Choroid plexus epithelial cell (primary cell): ENCODE results near the gene ZFHX3.

Source experiments
- DNase-seq: peaks from one replicate; pipeline ENCODE4 v3.0.0-alpha.2; 2010; ENCODE audit warnings: low read depth
- H3K4me3 ChIP-seq: 2 replicates; pipeline ENCODE4 v1.5.1; 2011; ENCODE audit warnings: low read depth, mild to moderate bottlenecking, control low read depth, low read length, moderate library complexity
- CTCF ChIP-seq: conservative IDR thresholded peaks from 2 replicates; pipeline ENCODE4 v1.5.1; 2011; ENCODE audit warnings: low read depth, mild to moderate bottlenecking, control low read depth, inconsistent platforms, low read length, moderate library complexity

Gene ZFHX3

GRCh38 chr16:72913551-72913950 is 134.4 kb downstream of the ZFHX3 start:
- H3K4me3 ChIP-seq: no peak overlapping the region
- TF ChIP-seq CTCF: no peak
- DNase-seq: no peak

- DNase-seq: no peak
- H3K4me3 ChIP-seq: no peak overlapping the region
- TF ChIP-seq CTCF: no peak
Observed at GRCh38 chr16:72911971-72912370, 136.0 kb downstream of the ZFHX3 start.

GRCh38 chr16:72910875-72911274 is 137.1 kb downstream of the ZFHX3 start:
- H3K4me3 ChIP-seq: no peak overlapping the region
- no peak for DNase-seq
- TF ChIP-seq CTCF: no peak

DNA sequence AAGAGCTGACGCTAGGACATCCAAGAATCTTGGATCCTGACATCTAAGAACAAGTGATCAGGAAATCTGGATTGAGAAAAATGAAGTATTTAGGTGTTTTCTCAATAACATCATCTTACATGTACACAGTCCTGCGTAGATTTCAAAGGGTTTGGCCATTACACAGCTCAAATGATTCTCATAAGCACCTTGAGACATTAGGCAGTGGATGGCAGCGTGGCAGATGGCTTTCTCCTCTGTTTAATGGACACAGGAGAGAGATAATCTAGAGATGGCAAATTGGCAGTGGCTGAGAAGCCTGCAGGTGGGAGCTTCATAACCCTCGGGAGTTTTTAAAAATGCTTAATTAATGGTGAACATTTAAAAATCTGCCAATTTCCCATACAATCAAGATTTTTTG is 137.5 kb downstream of the ZFHX3 start:
- DNase-seq: no peak
- no peak for TF ChIP-seq CTCF
- no peak overlapping the region for H3K4me3 ChIP-seq

DNA sequence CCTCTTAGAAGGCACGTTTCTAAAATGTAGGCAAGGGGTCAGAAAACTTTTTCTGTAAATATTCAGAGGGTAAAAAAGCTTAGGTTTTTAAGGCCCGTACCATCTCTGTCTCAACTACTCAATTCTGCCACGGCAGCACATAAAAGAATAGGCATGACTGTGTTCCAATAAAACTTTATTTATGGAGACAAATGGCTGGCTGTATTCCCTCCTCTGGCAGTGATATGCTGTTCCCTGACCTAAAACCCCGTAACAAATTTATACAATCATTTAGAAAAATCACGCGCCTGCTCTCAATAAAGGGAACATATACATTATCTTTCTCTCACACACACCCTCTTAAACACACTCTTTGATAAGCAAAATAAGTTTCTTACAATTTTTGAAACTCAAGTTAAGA is 138.7 kb downstream of the ZFHX3 start:
- H3K4me3 ChIP-seq: no peak overlapping the region
- TF ChIP-seq CTCF: no peak
- no peak for DNase-seq

DNA sequence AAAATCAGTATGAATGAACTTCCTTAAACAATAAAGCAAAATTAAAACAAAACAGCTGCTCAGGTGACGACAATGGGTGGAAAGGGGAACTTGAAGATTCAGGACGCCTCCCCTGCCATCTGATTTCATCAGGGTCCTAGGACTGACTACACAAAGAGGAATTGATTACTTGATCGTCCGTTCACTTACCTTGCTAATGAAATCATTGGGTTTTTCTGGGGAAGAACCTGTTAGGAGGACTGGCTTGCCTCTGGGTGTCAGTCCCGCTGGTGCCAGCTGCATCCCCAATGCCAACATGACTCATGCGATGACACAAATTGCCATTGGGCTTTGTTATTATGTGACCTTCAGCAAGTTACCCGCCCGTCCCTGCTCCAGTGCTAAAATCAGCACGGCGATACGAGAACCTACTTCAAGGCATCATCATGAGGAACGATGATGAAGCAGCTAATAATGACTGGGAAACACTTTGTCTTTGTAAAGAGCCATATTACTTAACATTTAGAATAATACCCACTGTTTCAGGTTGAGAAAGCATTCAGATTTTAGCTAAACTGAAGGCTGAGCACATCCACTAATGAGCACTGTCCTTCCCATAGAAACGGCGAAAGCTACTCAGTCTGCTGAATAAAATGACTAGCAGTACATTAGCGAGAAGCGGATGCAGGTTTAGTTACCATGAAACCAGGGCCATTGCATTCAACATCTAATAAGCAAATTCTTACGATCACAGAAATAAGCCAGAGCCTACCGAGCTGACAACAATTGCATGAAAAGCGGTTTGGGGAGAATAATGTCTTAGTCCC is 139.4 kb downstream of the ZFHX3 start:
- H3K4me3 ChIP-seq: no peak overlapping the region
- no peak for DNase-seq
- TF ChIP-seq CTCF: no peak

DNA sequence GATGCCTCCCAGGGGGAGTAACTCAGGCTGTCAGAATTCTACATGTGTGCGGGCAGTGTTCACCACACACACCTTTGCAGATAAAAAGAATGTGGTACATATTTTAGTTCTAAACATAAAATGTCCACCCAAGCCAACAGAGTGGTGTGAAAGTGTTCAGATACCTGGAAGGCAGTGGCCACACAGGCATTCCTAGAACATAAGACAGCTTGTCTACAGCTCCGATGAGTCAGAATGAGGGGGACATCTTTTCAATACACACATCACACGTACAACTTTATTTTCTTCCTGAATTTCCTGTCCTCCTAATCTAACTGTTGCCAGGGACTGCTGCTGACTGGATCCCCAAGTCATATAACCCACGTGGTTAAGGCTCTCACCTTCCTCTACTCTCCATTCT is 142.3 kb downstream of the ZFHX3 start:
- no peak for TF ChIP-seq CTCF
- H3K4me3 ChIP-seq: no peak overlapping the region
- peak; percentile 53 for DNase-seq
